AG04450 (cell line): Measurements from ENCODE around the gene DRICH1. TPM values are rescaled to one million over a fixed set of nuclear protein-coding genes. Genes with fewer than 3 reads are reported as not detected.
"Not testable (repeated sequence)": the region's sequence is repeated elsewhere in the genome, so short reads cannot be mapped to it uniquely, and the experiment has no call there.

Source experiments
- CTCF ChIA-PET: fragments of 300-600, 350-600 bp; formaldehyde crosslinking; extraction: SDS; loops from one replicate; lab custom pipeline; 2022; ENCODE audit warnings: antibody characterized with exemption, inconsistent platforms; lab: Charles Lee
- POLR2A ChIA-PET: fragments of 350-600 bp; formaldehyde crosslinking; extraction: SDS; loops from one replicate; lab custom pipeline; 2021; ENCODE audit warnings: antibody characterized with exemption, inconsistent platforms; lab: Yijun Ruan, JAX
- DNase-seq: peaks from one replicate; pipeline ENCODE4 v3.0.0-alpha.2; 2011; ENCODE audit warnings: low read depth, low spot score
- H3K27ac ChIP-seq: one replicate; pipeline ENCODE4 v1.5.1; 2012; ENCODE audit warnings: low read depth, low read length, control low read depth
- H3K27me3 ChIP-seq: one replicate; pipeline ENCODE4 v1.6.0; 2012; ENCODE audit warnings: low read length; ENCODE audit not compliant: control insufficient read depth, insufficient read depth
- H3K4me3 ChIP-seq: 2 replicates; pipeline ENCODE4 v1.5.1; 2011; ENCODE audit warnings: mild to moderate bottlenecking, low read depth, low read length, control low read depth
- H3K9me3 ChIP-seq: 2 replicates; pipeline ENCODE4 v1.5.1; 2012; ENCODE audit warnings: low read length; ENCODE audit not compliant: control insufficient read depth, insufficient read depth
- polyA minus RNA-seq: library from RNA; depleted of rRNA, polyadenylated mRNA; stranded (reverse); fragments of >200 nt; gene quantifications from 2 replicates; pipeline ENCODE4 v1.2.3, GENCODE V29; 2011; rRNA and poly(A)+ RNA removed
- polyA plus RNA-seq: library from polyadenylated mRNA; depleted of rRNA; stranded (reverse); fragments of >200 nt; gene quantifications from 2 replicates; pipeline ENCODE4 v1.2.3, GENCODE V29; 2011; rRNA removed
- TF ChIP-seq, protein P1 (sequence below): IDR thresholded peaks from 2 replicates; pipeline ENCODE4 v1.5.1; 2011; ENCODE audit warnings: low read depth, low read length, control low read depth, inconsistent platforms

Gene DRICH1, protein sequence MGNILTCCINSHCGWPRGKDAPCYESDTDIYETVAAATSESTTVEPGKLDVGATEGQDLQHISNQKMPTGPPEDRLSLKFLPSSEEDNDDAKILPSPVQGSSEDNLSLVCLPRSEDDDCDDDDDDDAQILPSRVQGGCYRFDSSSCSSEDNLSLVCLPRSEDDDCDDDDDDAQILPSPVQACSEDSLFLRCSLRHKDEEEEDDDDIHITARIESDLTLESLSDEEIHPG
- polyA plus RNA-seq = 0.09 and 0.17 TPM in 2 replicates
- not detected in 2 replicates for polyA minus RNA-seq

GRCh38 chr22:23632178-23632577, at the start of gene DRICH1:
Gene DRICH1, minus strand, starts transcription at chr22:23632321. Its CDS starts 298 bp downstream, at chr22:23632023.
- Histone ChIP-seq H3K9me3 (no peaks in the 10 kb centered on the region), H3K4me3 (no peak within 1 kb of the TSS), H3K27ac (no peak within 1 kb of the TSS), H3K27me3 (no peaks in the 10 kb centered on the region)
- POLR2A ChIA-PET = no interaction called here
- TF ChIP-seq, protein P1, sequence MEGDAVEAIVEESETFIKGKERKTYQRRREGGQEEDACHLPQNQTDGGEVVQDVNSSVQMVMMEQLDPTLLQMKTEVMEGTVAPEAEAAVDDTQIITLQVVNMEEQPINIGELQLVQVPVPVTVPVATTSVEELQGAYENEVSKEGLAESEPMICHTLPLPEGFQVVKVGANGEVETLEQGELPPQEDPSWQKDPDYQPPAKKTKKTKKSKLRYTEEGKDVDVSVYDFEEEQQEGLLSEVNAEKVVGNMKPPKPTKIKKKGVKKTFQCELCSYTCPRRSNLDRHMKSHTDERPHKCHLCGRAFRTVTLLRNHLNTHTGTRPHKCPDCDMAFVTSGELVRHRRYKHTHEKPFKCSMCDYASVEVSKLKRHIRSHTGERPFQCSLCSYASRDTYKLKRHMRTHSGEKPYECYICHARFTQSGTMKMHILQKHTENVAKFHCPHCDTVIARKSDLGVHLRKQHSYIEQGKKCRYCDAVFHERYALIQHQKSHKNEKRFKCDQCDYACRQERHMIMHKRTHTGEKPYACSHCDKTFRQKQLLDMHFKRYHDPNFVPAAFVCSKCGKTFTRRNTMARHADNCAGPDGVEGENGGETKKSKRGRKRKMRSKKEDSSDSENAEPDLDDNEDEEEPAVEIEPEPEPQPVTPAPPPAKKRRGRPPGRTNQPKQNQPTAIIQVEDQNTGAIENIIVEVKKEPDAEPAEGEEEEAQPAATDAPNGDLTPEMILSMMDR = no peak
- CTCF ChIA-PET = no interaction called here
- no peak for DNase-seq

DNA sequence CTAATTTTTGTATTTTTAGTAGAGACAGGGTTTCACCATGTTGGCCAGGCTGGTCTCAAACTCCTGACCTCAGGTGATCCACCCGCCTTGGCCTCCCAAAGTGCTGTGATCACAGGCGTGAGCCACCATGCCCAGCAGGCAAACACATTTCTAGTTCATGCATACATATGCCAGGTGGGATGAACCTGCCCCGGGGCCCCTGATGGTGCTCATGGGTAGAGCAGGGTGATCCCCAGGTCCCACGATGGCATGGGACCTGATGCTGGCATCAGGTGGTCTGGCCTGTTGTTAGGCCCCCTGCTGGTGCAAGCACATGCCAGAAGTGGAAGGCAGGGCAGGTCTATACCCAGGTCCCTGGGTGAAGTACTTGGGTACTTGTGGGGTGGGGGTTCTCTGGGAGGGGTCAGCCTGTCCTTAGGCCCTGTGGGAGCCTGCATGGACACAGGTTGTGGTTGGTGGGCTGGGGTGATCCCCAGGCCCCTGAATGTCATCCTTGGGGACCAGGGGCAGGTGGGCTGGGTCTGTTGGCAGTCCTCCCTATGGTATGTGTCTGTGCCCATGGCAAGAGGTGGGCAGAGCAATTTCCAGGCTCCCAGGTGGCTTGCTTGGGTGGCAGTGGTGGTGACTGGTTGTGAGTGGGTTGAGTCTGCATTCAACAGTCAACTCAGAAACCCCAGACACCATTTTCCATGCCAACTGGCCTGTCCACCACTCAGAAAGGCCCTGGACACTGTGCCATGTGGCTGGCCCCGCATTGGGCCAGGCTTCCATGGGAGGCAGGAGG, 49.1 kb upstream of the DRICH1 start:
- TF ChIP-seq, protein P1 = no peak
- H3K27me3 ChIP-seq = no peaks in the 10 kb centered on the region
- H3K9me3 ChIP-seq = no peaks in the 10 kb centered on the region
- CTCF ChIA-PET = no interaction called here
- POLR2A ChIA-PET = no interaction called here
- no peak overlapping the region for H3K4me3 ChIP-seq
- DNase-seq = no peak
- no peak overlapping the region for H3K27ac ChIP-seq

- no peak for DNase-seq
- Histone ChIP-seq H3K27ac (no peak overlapping the region), H3K4me3 (no peak overlapping the region), H3K27me3 (no peaks in the 10 kb centered on the region), H3K9me3 (no peaks in the 10 kb centered on the region)
- ChIA-PET CTCF (no interaction called here), POLR2A (no interaction called here)
- TF ChIP-seq, protein P1 = no peak
Observed at GRCh38 chr22:23678133-23678532, 46.0 kb upstream of the DRICH1 start.

DNA sequence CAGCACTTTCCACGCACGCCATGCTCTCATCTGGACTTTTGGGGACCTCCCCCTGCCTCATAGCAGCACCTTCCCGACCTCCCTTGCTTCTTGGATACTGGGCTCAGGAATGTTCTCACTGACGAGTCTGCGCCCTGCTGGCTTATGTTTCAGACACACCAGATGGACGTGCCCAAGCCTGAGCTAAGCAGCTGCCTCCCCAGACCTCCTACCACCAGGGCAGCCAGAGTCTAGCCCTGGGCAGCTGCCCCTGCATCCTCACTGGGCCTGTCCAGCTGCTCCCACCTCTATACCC, 45.5 kb upstream of the DRICH1 start:
- no peak for DNase-seq
- Histone ChIP-seq H3K27me3 (no peaks in the 10 kb centered on the region), H3K4me3 (no peak overlapping the region), H3K9me3 (no peaks in the 10 kb centered on the region), H3K27ac (no peak overlapping the region)
- POLR2A ChIA-PET = no interaction called here
- CTCF ChIA-PET = no interaction called here
- TF ChIP-seq, protein P1 = no peak

DNA sequence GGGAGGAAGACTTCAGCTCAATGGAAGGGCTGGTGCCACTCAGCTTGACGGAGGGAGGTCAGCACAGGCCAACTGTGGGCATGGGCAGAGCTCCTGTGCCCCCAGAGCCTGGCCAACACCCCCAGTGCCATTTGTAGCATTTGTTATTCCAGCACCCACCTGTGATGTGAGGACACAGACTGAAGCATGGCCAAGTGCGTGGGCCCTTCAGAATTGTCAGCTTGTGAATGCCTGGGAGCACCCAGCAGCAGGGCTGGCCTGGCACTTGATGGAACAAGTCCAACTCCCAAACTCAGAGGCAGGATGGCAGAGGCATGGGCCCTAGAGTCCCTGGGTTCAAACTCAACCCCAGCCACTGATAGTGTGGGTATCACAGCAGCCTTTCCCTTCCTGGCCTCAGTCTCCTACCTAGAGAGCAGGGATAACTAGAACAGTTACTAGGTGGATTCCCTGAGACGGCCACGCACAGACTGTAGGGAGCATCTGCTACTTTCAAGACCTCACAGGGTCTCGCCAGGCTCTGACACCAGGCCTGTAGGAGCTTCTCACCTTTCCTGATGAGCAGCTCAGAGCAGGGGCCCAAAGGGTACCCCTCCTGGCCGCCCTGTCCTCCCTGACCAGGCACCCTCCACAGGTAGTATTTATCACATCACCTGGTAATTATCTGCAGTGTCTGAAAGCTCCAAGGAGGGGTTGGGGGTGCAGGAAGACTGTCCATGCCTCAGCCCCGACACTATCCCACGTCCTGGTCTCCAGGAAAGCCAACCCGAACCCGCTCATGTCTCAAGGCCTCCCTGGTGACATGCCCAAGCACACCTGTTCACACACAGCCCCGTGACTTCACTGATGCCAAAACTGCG, 45.0 kb upstream of the DRICH1 start:
- H3K4me3 ChIP-seq, CTCF ChIA-PET, DNase-seq, POLR2A ChIA-PET, H3K9me3 ChIP-seq, H3K27me3 ChIP-seq, H3K27ac ChIP-seq: not testable (repeated sequence)
